Measurements from ENCODE around the gene ZNF69.

DNA sequence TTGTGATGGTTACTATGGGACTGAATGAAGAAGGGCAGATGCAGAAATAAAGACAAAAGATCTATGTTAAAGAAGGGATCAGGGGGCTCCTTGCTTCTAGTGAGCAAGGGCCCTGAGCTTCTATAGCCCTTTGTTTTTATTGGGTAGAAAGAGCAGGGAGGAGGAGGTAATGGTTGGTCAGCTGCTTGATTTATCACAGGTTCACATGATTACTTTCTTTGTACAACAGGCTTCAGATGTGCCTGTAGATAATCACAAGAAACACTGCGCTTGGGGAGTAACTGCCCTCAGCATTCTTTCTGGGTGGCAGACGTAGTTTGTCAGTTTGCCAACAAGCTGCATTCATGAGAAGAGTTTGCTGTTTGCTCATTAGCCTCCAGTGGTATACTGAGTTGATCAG lies 43.9 kb upstream of the ZNF69 start:
- TF ChIP-seq, protein P1, sequence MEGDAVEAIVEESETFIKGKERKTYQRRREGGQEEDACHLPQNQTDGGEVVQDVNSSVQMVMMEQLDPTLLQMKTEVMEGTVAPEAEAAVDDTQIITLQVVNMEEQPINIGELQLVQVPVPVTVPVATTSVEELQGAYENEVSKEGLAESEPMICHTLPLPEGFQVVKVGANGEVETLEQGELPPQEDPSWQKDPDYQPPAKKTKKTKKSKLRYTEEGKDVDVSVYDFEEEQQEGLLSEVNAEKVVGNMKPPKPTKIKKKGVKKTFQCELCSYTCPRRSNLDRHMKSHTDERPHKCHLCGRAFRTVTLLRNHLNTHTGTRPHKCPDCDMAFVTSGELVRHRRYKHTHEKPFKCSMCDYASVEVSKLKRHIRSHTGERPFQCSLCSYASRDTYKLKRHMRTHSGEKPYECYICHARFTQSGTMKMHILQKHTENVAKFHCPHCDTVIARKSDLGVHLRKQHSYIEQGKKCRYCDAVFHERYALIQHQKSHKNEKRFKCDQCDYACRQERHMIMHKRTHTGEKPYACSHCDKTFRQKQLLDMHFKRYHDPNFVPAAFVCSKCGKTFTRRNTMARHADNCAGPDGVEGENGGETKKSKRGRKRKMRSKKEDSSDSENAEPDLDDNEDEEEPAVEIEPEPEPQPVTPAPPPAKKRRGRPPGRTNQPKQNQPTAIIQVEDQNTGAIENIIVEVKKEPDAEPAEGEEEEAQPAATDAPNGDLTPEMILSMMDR (IDR thresholded peaks at IDR 0.05), result no peak
- TF ChIP-seq EZH2 (IDR thresholded peaks at IDR 0.05; ENCODE audit: borderline replicate concordance, insufficient read depth, low read depth, low read length, poor library complexity, severe bottlenecking), result no peak

All from B cell (primary cell).